ENCODE measurements around the gene SEMA6A. TPM values are rescaled to one million over a fixed set of nuclear protein-coding genes. Genes with fewer than 3 reads are reported as not detected.

The SEMA6A gene
- polyA plus RNA-seq, 1 donor (not counting 4 experiments of a cell fraction or from before 2014, with no cell fraction given) = 0.68 TPM

- DNase-seq (ENCODE audit: low read depth, low spot score) (no peak), FAIRE-seq (no peak)
- no peak overlapping the region for H3K9ac ChIP-seq (ENCODE audit: control insufficient read depth, extremely low read depth, insufficient read depth, low read length)
- H3K4me3 ChIP-seq (ENCODE audit: control insufficient read depth in 2 of 3, extremely low read depth in 1 of 3, insufficient read depth in 2 of 3, low read depth in 1 of 3, low read length in 3 of 3) = no peak overlapping the region
- no peak overlapping the region for H2AFZ ChIP-seq (ENCODE audit: control insufficient read depth, low read length)
- H3K36me3 ChIP-seq (ENCODE audit: control insufficient read depth in 2 of 2, extremely low read depth in 1 of 2, insufficient read depth in 2 of 2, low read length in 2 of 2) = no peaks in the 10 kb centered on the region
- no peak overlapping the region for H3K4me2 ChIP-seq (ENCODE audit: control insufficient read depth, extremely low read depth, insufficient read depth, low read depth, low read length)
- H3K4me1 ChIP-seq (ENCODE audit: control insufficient read depth, extremely low read depth, insufficient read depth, low read length) = peaks cover 8% of the 10 kb centered on the region
- no peak overlapping the region for H3K27ac ChIP-seq (ENCODE audit: control insufficient read depth, insufficient read depth, low read length)
- no peaks in the 10 kb centered on the region for H3K9me3 ChIP-seq (ENCODE audit: control insufficient read depth, low read depth, low read length)
- no peaks in the 10 kb centered on the region for H3K79me2 ChIP-seq (ENCODE audit: control insufficient read depth, insufficient read depth, low read length)
- dilution Hi-C loops (cut with MboI; ENCODE audit: extremely low pct_ligation_motif_present, low sequenced_read_pairs) = no loop called here
- TF ChIP-seq CTCF (optimal IDR thresholded peaks at IDR 0.05 in 1 of 3, IDR thresholded peaks at IDR 0.05 in 1 of 3, conservative IDR thresholded peaks at IDR 0.05 in 1 of 3; ENCODE audit: extremely low read depth in 1 of 3, insufficient read depth in 2 of 3, low read length in 3 of 3) (no peak), EZH2 (IDR thresholded peaks at IDR 0.05; ENCODE audit: low read length) (no peak)
- no peaks in the 10 kb centered on the region for H3K27me3 ChIP-seq (ENCODE audit: control insufficient read depth, extremely low read depth, insufficient read depth, low read length)
- H4K20me1 ChIP-seq (ENCODE audit: control insufficient read depth, extremely low read depth, insufficient read depth, low read length) = no peaks in the 10 kb centered on the region
- H3K9me1 ChIP-seq (ENCODE audit: control insufficient read depth, extremely low read depth, insufficient read depth, low read length) = peaks cover 2% of the 10 kb centered on the region
Observed at GRCh38 chr5:116457062-116457461, 117.6 kb downstream of the SEMA6A start.

GRCh38 chr5:116456036-116456435, 118.6 kb downstream of the SEMA6A start:
- Histone ChIP-seq H4K20me1 (ENCODE audit: control insufficient read depth, extremely low read depth, insufficient read depth, low read length) (no peaks in the 10 kb centered on the region), H3K4me3 (ENCODE audit: control insufficient read depth in 2 of 3, extremely low read depth in 1 of 3, insufficient read depth in 2 of 3, low read depth in 1 of 3, low read length in 3 of 3) (no peak overlapping the region), H3K9ac (ENCODE audit: control insufficient read depth, extremely low read depth, insufficient read depth, low read length) (no peak overlapping the region), H3K79me2 (ENCODE audit: control insufficient read depth, insufficient read depth, low read length) (no peaks in the 10 kb centered on the region), H3K4me2 (ENCODE audit: control insufficient read depth, extremely low read depth, insufficient read depth, low read depth, low read length) (no peak overlapping the region), H3K9me1 (ENCODE audit: control insufficient read depth, extremely low read depth, insufficient read depth, low read length) (peaks cover 2% of the 10 kb centered on the region), H3K9me3 (ENCODE audit: control insufficient read depth, low read depth, low read length) (no peaks in the 10 kb centered on the region), H3K36me3 (ENCODE audit: control insufficient read depth in 2 of 2, extremely low read depth in 1 of 2, insufficient read depth in 2 of 2, low read length in 2 of 2) (no peaks in the 10 kb centered on the region), H2AFZ (ENCODE audit: control insufficient read depth, low read length) (no peak overlapping the region), H3K27ac (ENCODE audit: control insufficient read depth, insufficient read depth, low read length) (no peak overlapping the region), H3K27me3 (ENCODE audit: control insufficient read depth, extremely low read depth, insufficient read depth, low read length) (no peaks in the 10 kb centered on the region), H3K4me1 (ENCODE audit: control insufficient read depth, extremely low read depth, insufficient read depth, low read length) (peaks cover 12% of the 10 kb centered on the region)
- DNase-seq (ENCODE audit: low read depth, low spot score) (no peak), FAIRE-seq (no peak)
- TF ChIP-seq EZH2 (IDR thresholded peaks at IDR 0.05; ENCODE audit: low read length) (no peak), CTCF (optimal IDR thresholded peaks at IDR 0.05 in 1 of 3, IDR thresholded peaks at IDR 0.05 in 1 of 3, conservative IDR thresholded peaks at IDR 0.05 in 1 of 3; ENCODE audit: extremely low read depth in 1 of 3, insufficient read depth in 2 of 3, low read length in 3 of 3) (no peak)
- dilution Hi-C loops (cut with MboI; ENCODE audit: extremely low pct_ligation_motif_present, low sequenced_read_pairs) = no loop called here
